Left lung (tissue), 10 donors: ENCODE measurements around the gene PAM. TPM values are rescaled to one million over a fixed set of nuclear protein-coding genes. Genes with fewer than 3 reads are reported as not detected.
A peak's percentile ranks its signal among the peaks of the same experiment; 100 is the strongest.

Experiments
- ATAC-seq: fragments of 200-7000 bp; cut with Tn5 transposase; one replicate; pipeline ENCODE4 v1.9.1; 2020; ENCODE audit warnings: moderate library complexity
- DNase-seq, 4 donors: peaks; one replicate each; pipeline ENCODE4 v3.0.0-alpha.2; 2013 to 2020
- H3K27ac ChIP-seq, 2 donors: fragments of 200-600 bp; sonication (generic) in 1 of 2; one replicate each; pipeline versions ENCODE4 v1.5.0 to v1.8.0; 2020 to 2021
- H3K27me3 ChIP-seq, 2 donors: fragments of 200-600 bp; sonication (generic) in 1 of 2; one replicate each; pipeline versions ENCODE4 v1.5.0 to v1.8.0; 2020 to 2021
- H3K36me3 ChIP-seq, 2 donors: fragments of 200-600 bp; sonication (generic) in 1 of 2; one replicate each; pipeline versions ENCODE4 v1.5.0 to v1.8.0; 2020 to 2021
- H3K4me1 ChIP-seq, 2 donors: fragments of 200-600 bp; one replicate each; pipeline ENCODE4 v1.8.0; 2021
- H3K4me3 ChIP-seq, 2 donors: fragments of 200-600 bp; sonication (generic) in 1 of 2; one replicate each; pipeline versions ENCODE4 v1.5.0 to v1.8.0; 2020 to 2021; ENCODE audit warnings: mild to moderate bottlenecking in 1 of 2
- H3K9me3 ChIP-seq, 2 donors: fragments of 200-600 bp; sonication (generic) in 1 of 2; one replicate each; pipeline versions ENCODE4 v1.5.0 to v1.8.0; 2020 to 2021
- CTCF ChIP-seq, 2 donors: fragments of 200-600 bp; sonication (generic) in 1 of 2; IDR thresholded peaks; one replicate each; pipeline versions ENCODE4 v1.5.0 to v1.8.0; 2021; ENCODE audit warnings: antibody characterized with exemption in 2 of 2
- intact Hi-C, 2 donors: fragments of 100-400 bp; cut with DNase I; formaldehyde crosslinking; loops; one replicate each; pipeline versions ENCODE4 v1.11.2 to v1.14.2; 2022
- polyA plus RNA-seq, 6 donors: library from polyadenylated mRNA; unstranded; fragments of 120-200 nt; gene quantifications; one replicate each; pipeline ENCODE4 v1.2.1, GENCODE V29; 2013; ENCODE audit not compliant: insufficient read length in 6 of 6
- total RNA-seq, 2 donors: library from RNA; stranded (reverse); fragmentation: NEBNext Ultra II Directional; extraction: Animal tissue kit (Norgen Biotek cat#: 25700); gene quantifications; one replicate each; pipeline ENCODE4 v1.2.1, GENCODE V29; 2021
- donor health status: DM: no; HTN: yes; CAD: no.
- donor health status: DM: no; HTN: no; CAD: no.

Gene PAM
- total and polyA plus RNA-seq, 8 donors, result 93.3 to 427 (median 145) TPM

DNA sequence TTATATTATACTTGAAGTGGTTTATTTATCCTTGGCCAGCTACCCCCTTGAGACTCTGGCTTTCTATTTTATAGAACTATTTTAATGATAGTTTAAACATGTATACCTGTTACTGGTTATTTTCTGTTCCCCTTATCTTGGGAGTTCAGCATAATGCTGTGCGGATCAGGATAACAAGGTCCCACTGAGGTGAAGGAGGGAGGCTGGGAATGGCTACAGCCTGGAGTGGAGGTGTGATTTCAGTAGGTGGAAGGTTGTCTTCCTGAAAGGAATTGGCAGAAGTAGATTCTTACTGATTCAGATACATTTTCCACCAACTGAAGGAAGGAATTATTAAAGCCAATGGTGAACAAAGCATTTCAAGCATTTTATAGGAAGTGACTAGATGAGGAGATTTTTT, 38.9 kb downstream of the PAM start:
- no peaks in the 10 kb centered on the region for H3K9me3 ChIP-seq
- DNase-seq (no peak), ATAC-seq (no peak)
- H3K4me1 ChIP-seq, result peaks cover 0 to 7% of the 10 kb centered on the region in 2 donors
- no peaks in the 10 kb centered on the region for H3K27me3 ChIP-seq
- H3K4me3 ChIP-seq, result no peak overlapping the region
- no peaks in the 10 kb centered on the region for H3K36me3 ChIP-seq
- no peak for TF ChIP-seq CTCF (IDR thresholded peaks at IDR 0.05)
- H3K27ac ChIP-seq, result no peak overlapping the region
- intact Hi-C loops, result no loop called here

DNA sequence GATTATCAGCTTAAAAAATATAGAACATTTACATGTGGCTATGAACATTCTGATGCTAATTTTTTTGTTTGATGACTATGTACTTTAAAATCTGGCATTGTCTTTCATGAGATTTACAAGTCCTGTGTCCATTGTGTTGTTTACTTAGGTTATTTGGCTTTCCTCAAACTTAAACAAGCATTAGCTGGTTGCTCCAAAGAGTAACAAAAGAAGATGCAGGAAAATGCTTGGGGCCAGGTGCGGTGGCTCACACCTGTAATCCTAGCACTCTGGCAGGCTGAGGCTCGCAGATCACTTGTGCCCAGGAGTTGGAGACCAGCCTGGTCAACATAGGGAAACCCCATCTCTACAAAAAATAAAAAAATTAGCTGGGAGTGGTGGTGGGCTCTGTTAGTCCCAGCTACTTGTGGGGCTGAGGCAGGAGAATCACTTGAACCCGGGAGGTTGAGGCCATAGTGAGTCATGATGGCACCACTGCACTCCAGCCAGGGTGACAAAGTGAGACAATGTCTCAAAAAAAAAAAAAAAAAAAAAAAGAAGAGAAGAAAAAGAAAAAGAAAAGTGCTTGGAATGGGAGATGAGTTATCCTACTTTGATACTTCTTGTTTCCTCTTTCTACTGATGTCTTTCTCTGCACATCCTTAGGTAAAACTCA, 39.7 kb downstream of the PAM start:
- Histone ChIP-seq H3K4me3 (no peak overlapping the region), H3K9me3 (no peaks in the 10 kb centered on the region), H3K36me3 (no peaks in the 10 kb centered on the region), H3K27ac (no peak overlapping the region), H3K4me1 (peaks cover 3 to 15% of the 10 kb centered on the region in 2 donors), H3K27me3 (no peaks in the 10 kb centered on the region)
- ATAC-seq (no peak), DNase-seq (peak in 1 of 4 donors; percentile 9)
- intact Hi-C loops, result no loop called here
- TF ChIP-seq CTCF (IDR thresholded peaks at IDR 0.05), result no peak

DNA sequence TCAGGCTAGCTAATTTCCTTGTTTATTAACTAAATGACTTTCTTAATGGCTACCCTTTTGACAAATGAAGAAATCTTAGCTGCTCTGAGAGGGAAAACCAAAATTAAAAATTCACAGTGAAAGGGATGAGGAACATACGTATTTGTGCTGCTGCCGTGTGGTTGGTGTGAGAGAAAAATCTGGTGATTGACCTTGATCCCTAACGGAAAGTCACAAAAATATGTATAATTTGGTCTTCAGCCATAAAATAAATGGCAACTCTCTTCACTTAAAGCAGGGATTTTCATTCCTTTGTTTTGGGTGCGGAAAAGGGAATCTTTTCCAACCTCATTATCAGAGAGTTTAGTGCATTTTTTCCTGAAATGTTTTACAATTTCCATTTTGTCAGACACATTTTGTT, 40.4 kb downstream of the PAM start:
- Histone ChIP-seq H3K4me1 (peaks cover 9 to 15% of the 10 kb centered on the region in 2 donors), H3K4me3 (no peak overlapping the region), H3K36me3 (no peaks in the 10 kb centered on the region), H3K9me3 (no peaks in the 10 kb centered on the region), H3K27me3 (no peaks in the 10 kb centered on the region), H3K27ac (peak overlapping the region in 1 of 2 donors; percentile 33)
- TF ChIP-seq CTCF (IDR thresholded peaks at IDR 0.05), result no peak
- intact Hi-C loops, result no loop called here
- no peak for ATAC-seq
- no peak for DNase-seq

DNA sequence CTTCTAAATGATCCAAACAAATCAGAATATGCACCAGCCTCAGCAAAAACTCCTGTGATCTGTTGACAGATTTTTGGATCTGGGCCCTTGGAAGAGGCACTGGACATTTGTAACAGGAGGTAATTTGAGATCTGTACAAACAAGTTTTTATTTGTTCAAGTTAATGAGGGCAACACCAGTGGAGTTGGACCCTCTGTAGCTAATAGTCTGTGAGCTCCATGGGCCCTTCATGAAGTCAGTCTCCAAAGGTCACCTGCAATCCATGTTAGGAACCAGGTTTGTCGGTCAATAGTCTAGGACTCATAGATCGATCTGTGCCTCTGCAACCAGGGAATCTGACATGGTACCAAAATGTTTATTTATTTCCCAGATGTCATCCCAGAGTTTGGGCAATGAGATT, 40.9 kb downstream of the PAM start:
- intact Hi-C loops, result no loop called here
- Histone ChIP-seq H3K36me3 (no peaks in the 10 kb centered on the region), H3K27ac (peak overlapping the region in 1 of 2 donors; percentile 33), H3K4me1 (peaks cover 12 to 20% of the 10 kb centered on the region in 2 donors), H3K4me3 (no peak overlapping the region), H3K27me3 (no peaks in the 10 kb centered on the region), H3K9me3 (no peaks in the 10 kb centered on the region)
- no peak for ATAC-seq
- TF ChIP-seq CTCF (IDR thresholded peaks at IDR 0.05), result no peak
- peak in 1 of 4 donors; percentile 24 for DNase-seq

GRCh38 chr5:102796498-102796897, 41.4 kb downstream of the PAM start:
- intact Hi-C loops, result no loop called here
- no peak for TF ChIP-seq CTCF (IDR thresholded peaks at IDR 0.05)
- H3K36me3 ChIP-seq, result no peaks in the 10 kb centered on the region
- H3K27ac ChIP-seq, result no peak overlapping the region
- no peak overlapping the region for H3K4me3 ChIP-seq
- no peaks in the 10 kb centered on the region for H3K27me3 ChIP-seq
- H3K9me3 ChIP-seq, result no peaks in the 10 kb centered on the region
- ATAC-seq (no peak), DNase-seq (no peak)
- peaks cover 12 to 25% of the 10 kb centered on the region in 2 donors for H3K4me1 ChIP-seq
